Prostate gland (tissue), 2 donors: ENCODE measurements around the gene ESRRB.

Experiments
- CTCF ChIP-seq, 4 experiments: fragments of 200-600 bp in 2 of 4; fragments of 450-650 bp in 2 of 4; sonication (generic) in 2 of 4; IDR thresholded peaks; 1 replicate in 3 of 4; 2 replicates in 1 of 4; pipeline ENCODE4 v1.5.1; 2016 to 2019; ENCODE audit warnings: antibody characterized with exemption in 4 of 4, mild to moderate bottlenecking in 2 of 4, moderate library complexity in 2 of 4
- POLR2A ChIP-seq: fragments of 450-650 bp; IDR thresholded peaks from one replicate; pipeline ENCODE4 v1.6.1; 2016; ENCODE audit warnings: antibody characterized with exemption, mild to moderate bottlenecking
- POLR2AphosphoS5 ChIP-seq: sonication (generic); formaldehyde crosslinking; IDR thresholded peaks from one replicate; pipeline ENCODE4 v1.6.1; 2017; ENCODE audit warnings: antibody characterized with exemption

- TF ChIP-seq CTCF (IDR thresholded peaks at IDR 0.05) (no peak), POLR2AphosphoS5 (no peak), POLR2A (no peak)
These were observed 162.1 kb downstream of the ESRRB start for GRCh38 chr14:76537906-76538647.
